SK-N-SH treated with all-trans-retinoic acid at 6 μM for 48 hours (cell line): ENCODE measurements around the gene RNU7-1.

ENCODE experiments used
- ATAC-seq: fragments of 200-7000 bp; cut with Tn5 transposase; 3 replicates; pipeline ENCODE4 v1.9.1; 2020; ENCODE audit warnings: mild to moderate bottlenecking, moderate library complexity
- ARNTL ChIP-seq: fragments of 450-650 bp; formaldehyde crosslinking; IDR thresholded peaks from 2 replicates; pipeline ENCODE4 v1.5.0; 2020; ENCODE audit warnings: low read depth, mild to moderate bottlenecking, moderate library complexity, borderline replicate concordance
- CREB5 ChIP-seq: fragments of 250-450 bp; sonication (Bioruptor Pico); IDR thresholded peaks from 2 replicates; pipeline ENCODE4 v1.5.1; 2020; ENCODE audit warnings: low read depth, mild to moderate bottlenecking, moderate library complexity
- CSDC2 ChIP-seq: fragments of 250-450 bp; sonication (Bioruptor Pico); IDR thresholded peaks from 2 replicates; pipeline ENCODE4 v1.5.0; 2020; ENCODE audit warnings: mild to moderate bottlenecking, moderate library complexity
- ESRRG ChIP-seq: fragments of 250-450 bp; sonication (Bioruptor Pico); IDR thresholded peaks from 2 replicates; pipeline ENCODE4 v1.6.1; 2021; ENCODE audit warnings: mild to moderate bottlenecking
- GLIS3 ChIP-seq: fragments of 250-450 bp; sonication (Bioruptor Pico); IDR thresholded peaks from 2 replicates; pipeline ENCODE4 v1.5.0; 2020; ENCODE audit warnings: mild to moderate bottlenecking, moderate library complexity
- ISL1 ChIP-seq: fragments of 250-450 bp; sonication (Bioruptor Pico); IDR thresholded peaks from 2 replicates; pipeline ENCODE4 v2.1.2; 2022; ENCODE audit warnings: mild to moderate bottlenecking, moderate library complexity
- OSR1 ChIP-seq: fragments of 250-450 bp; sonication (Bioruptor Pico); IDR thresholded peaks from 2 replicates; pipeline ENCODE4 v1.8.0; 2022; ENCODE audit warnings: moderate library complexity, mild to moderate bottlenecking, inconsistent platforms
- PATZ1 ChIP-seq: fragments of 250-450 bp; sonication (Bioruptor Pico); IDR thresholded peaks from 2 replicates; pipeline ENCODE4 v1.8.0; 2020; ENCODE audit warnings: mild to moderate bottlenecking, moderate library complexity, borderline replicate concordance
- PPARA ChIP-seq: fragments of 250-450 bp; sonication (Bioruptor Pico); IDR thresholded peaks from 2 replicates; pipeline ENCODE4 v1.5.0; 2020; ENCODE audit warnings: mild to moderate bottlenecking, borderline replicate concordance
- RARB ChIP-seq: fragments of 250-450 bp; sonication (Bioruptor Pico); IDR thresholded peaks from 2 replicates; pipeline ENCODE4 v1.8.0; 2021; ENCODE audit warnings: mild to moderate bottlenecking, moderate library complexity
- SNAI2 ChIP-seq: fragments of 250-450 bp; sonication (Bioruptor Pico); IDR thresholded peaks from 2 replicates; pipeline ENCODE4 v1.5.0; 2020; ENCODE audit warnings: mild to moderate bottlenecking, moderate library complexity
- TOX ChIP-seq: fragments of 250-450 bp; sonication (Bioruptor Pico); IDR thresholded peaks from 2 replicates; pipeline ENCODE4 v1.8.0; 2021; ENCODE audit warnings: mild to moderate bottlenecking, moderate library complexity, borderline replicate concordance
- ZC3H10 ChIP-seq: fragments of 250-450 bp; sonication (Bioruptor Pico); IDR thresholded peaks from 2 replicates; pipeline ENCODE4 v1.5.1; 2021; ENCODE audit warnings: mild to moderate bottlenecking, moderate library complexity
- ZFP3 ChIP-seq: fragments of 250-450 bp; sonication (Bioruptor Pico); IDR thresholded peaks from 2 replicates; pipeline ENCODE4 v1.5.0; 2020; ENCODE audit warnings: mild to moderate bottlenecking, moderate library complexity
- ZFP30 ChIP-seq: fragments of 450-650 bp; formaldehyde crosslinking; IDR thresholded peaks from 2 replicates; pipeline ENCODE4 v1.5.0; 2022; ENCODE audit warnings: mild to moderate bottlenecking, moderate library complexity
- ZNF565 ChIP-seq: fragments of 450-650 bp; formaldehyde crosslinking; conservative IDR thresholded peaks from 2 replicates; pipeline ENCODE4 v1.5.0; 2020; ENCODE audit warnings: low read depth, mild to moderate bottlenecking, moderate library complexity
- ZNF70 ChIP-seq: fragments of 450-650 bp; formaldehyde crosslinking; IDR thresholded peaks from 2 replicates; pipeline ENCODE4 v1.5.0; 2020; ENCODE audit warnings: mild to moderate bottlenecking, moderate library complexity
- ZNF8 ChIP-seq: fragments of 450-650 bp; formaldehyde crosslinking; IDR thresholded peaks from 2 replicates; pipeline ENCODE4 v1.5.0; 2020; ENCODE audit warnings: mild to moderate bottlenecking, moderate library complexity
- TF ChIP-seq, protein P1 (sequence below): fragments of 250-450 bp; sonication (Bioruptor Pico); IDR thresholded peaks from 2 replicates; pipeline ENCODE4 v1.8.0; 2021; ENCODE audit warnings: low read depth, mild to moderate bottlenecking, moderate library complexity, borderline replicate concordance
- TF ChIP-seq, protein P2 (sequence below): fragments of 250-450 bp; sonication (Bioruptor Pico); IDR thresholded peaks from 2 replicates; pipeline ENCODE4 v1.5.0; 2020; ENCODE audit warnings: mild to moderate bottlenecking, moderate library complexity
- TF ChIP-seq, protein P3 (sequence below): fragments of 250-450 bp; sonication (Bioruptor Pico); IDR thresholded peaks from 2 replicates; pipeline ENCODE4 v1.5.1; 2021; ENCODE audit warnings: mild to moderate bottlenecking, moderate library complexity

Gene RNU7-1

DNA sequence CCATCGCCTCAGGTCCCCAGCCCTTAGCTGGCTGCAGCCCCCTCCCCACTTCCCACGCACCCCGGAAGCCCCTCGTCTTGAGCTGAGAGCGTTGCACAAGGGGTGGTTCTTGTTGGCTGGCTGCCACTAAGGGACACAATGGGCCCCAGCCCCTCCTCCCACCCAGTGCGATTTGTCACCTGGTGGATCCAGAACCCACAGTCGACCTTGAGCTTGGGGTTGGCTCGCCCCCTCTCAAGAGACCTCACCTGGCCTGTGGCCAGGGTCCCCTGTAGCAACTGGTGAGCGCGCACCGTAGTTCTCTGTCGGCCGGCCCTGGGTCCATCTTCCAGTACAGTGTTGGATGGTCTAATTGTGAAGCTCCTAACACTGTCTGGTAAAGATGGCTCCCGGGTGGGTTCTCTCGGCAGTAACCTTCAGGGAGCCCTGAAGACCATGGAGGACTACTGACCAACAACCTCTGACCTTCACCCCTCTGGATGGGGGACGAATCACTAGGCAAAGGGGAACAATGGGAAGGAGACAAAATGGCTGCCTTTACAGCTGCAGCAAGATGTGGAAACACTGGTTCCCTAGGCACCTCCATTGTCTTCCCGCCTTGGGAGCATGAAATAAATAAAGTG lies 20.3 kb downstream of the RNU7-1 start:
- no peak for ATAC-seq
- TF ChIP-seq, protein P1, sequence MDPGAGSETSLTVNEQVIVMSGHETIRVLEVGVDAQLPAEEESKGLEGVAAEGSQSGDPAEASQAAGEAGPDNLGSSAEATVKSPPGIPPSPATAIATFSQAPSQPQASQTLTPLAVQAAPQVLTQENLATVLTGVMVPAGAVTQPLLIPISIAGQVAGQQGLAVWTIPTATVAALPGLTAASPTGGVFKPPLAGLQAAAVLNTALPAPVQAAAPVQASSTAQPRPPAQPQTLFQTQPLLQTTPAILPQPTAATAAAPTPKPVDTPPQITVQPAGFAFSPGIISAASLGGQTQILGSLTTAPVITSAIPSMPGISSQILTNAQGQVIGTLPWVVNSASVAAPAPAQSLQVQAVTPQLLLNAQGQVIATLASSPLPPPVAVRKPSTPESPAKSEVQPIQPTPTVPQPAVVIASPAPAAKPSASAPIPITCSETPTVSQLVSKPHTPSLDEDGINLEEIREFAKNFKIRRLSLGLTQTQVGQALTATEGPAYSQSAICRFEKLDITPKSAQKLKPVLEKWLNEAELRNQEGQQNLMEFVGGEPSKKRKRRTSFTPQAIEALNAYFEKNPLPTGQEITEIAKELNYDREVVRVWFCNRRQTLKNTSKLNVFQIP (CRISPR knock-in tag) = no peak
- no peak for TF ChIP-seq ISL1 (CRISPR knock-in tag)
- TF ChIP-seq GLIS3 (CRISPR knock-in tag) = no peak
- TF ChIP-seq RARB (CRISPR knock-in tag) = no peak
- TF ChIP-seq ZNF70 = no peak
- TF ChIP-seq TOX (CRISPR knock-in tag) = no peak
- TF ChIP-seq, protein P2, sequence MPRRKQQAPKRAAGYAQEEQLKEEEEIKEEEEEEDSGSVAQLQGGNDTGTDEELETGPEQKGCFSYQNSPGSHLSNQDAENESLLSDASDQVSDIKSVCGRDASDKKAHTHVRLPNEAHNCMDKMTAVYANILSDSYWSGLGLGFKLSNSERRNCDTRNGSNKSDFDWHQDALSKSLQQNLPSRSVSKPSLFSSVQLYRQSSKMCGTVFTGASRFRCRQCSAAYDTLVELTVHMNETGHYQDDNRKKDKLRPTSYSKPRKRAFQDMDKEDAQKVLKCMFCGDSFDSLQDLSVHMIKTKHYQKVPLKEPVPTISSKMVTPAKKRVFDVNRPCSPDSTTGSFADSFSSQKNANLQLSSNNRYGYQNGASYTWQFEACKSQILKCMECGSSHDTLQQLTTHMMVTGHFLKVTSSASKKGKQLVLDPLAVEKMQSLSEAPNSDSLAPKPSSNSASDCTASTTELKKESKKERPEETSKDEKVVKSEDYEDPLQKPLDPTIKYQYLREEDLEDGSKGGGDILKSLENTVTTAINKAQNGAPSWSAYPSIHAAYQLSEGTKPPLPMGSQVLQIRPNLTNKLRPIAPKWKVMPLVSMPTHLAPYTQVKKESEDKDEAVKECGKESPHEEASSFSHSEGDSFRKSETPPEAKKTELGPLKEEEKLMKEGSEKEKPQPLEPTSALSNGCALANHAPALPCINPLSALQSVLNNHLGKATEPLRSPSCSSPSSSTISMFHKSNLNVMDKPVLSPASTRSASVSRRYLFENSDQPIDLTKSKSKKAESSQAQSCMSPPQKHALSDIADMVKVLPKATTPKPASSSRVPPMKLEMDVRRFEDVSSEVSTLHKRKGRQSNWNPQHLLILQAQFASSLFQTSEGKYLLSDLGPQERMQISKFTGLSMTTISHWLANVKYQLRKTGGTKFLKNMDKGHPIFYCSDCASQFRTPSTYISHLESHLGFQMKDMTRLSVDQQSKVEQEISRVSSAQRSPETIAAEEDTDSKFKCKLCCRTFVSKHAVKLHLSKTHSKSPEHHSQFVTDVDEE (CRISPR knock-in tag) = no peak
- no peak for TF ChIP-seq ZC3H10 (CRISPR knock-in tag)
- TF ChIP-seq PATZ1 (CRISPR knock-in tag) = no peak
- TF ChIP-seq ESRRG = no peak
- TF ChIP-seq PPARA = no peak
- no peak for TF ChIP-seq ZFP3 (CRISPR knock-in tag)
- no peak for TF ChIP-seq CREB5 (CRISPR knock-in tag)
- TF ChIP-seq CSDC2 (CRISPR knock-in tag) = no peak
- TF ChIP-seq, protein P3, sequence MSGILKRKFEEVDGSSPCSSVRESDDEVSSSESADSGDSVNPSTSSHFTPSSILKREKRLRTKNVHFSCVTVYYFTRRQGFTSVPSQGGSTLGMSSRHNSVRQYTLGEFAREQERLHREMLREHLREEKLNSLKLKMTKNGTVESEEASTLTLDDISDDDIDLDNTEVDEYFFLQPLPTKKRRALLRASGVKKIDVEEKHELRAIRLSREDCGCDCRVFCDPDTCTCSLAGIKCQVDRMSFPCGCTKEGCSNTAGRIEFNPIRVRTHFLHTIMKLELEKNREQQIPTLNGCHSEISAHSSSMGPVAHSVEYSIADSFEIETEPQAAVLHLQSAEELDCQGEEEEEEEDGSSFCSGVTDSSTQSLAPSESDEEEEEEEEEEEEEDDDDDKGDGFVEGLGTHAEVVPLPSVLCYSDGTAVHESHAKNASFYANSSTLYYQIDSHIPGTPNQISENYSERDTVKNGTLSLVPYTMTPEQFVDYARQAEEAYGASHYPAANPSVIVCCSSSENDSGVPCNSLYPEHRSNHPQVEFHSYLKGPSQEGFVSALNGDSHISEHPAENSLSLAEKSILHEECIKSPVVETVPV (CRISPR knock-in tag) = no peak
- TF ChIP-seq ZNF8 (CRISPR knock-in tag) = no peak
- TF ChIP-seq ARNTL = no peak
- TF ChIP-seq OSR1 (CRISPR knock-in tag) = no peak
- TF ChIP-seq ZNF565 (CRISPR knock-in tag) = no peak
- TF ChIP-seq ZFP30 (CRISPR knock-in tag) = no peak
- TF ChIP-seq, all 23 proteins: peak for 0

DNA sequence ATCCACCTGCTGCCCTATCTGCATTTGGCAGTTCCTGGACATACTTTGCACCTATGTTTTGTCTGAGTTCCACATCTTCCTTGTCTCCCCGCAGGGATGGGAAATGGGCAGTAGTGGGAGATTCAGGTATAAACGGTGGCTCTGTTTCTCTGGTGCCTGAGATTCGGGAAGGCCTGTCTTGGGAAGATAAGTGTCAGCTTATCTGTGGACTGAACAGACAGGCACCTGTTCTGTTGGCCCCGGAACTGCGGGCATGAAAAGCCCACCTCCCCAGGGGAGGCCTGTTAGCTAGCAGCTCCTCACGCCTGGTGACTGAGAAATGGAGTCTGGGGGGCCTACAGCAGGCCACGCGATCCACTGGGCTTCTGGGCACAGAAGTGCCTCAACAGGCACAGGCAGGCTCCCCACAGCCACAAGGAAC lies 21.0 kb downstream of the RNU7-1 start:
- TF ChIP-seq ISL1 (CRISPR knock-in tag) = no peak
- TF ChIP-seq SNAI2 (CRISPR knock-in tag) = no peak
- TF ChIP-seq, all 23 proteins: peak for 0
- ATAC-seq = no peak; the same call in 2 of the 3 replicates

GRCh38 chr12:6965026-6965661 lies 21.5 kb downstream of the RNU7-1 start:
- TF ChIP-seq ZFP3 (CRISPR knock-in tag) (no peak), ZFP30 (CRISPR knock-in tag) (no peak), OSR1 (CRISPR knock-in tag) (no peak), PPARA (no peak), CREB5 (CRISPR knock-in tag) (no peak), GLIS3 (CRISPR knock-in tag) (no peak), SNAI2 (CRISPR knock-in tag) (no peak)
- TF ChIP-seq, protein P3 (CRISPR knock-in tag) = no peak
- peak; percentile 84 for ATAC-seq
